ENCODE data around the gene TRIP13. TPM values are rescaled to one million over a fixed set of nuclear protein-coding genes. Genes with fewer than 3 reads are reported as not detected.
A peak's percentile ranks its signal among the peaks of the same experiment; 100 is the strongest.

The TRIP13 gene
- total and polyA plus RNA-seq, 2 experiments from 2014 or later, result 42.5 to 44.8 TPM

DNA sequence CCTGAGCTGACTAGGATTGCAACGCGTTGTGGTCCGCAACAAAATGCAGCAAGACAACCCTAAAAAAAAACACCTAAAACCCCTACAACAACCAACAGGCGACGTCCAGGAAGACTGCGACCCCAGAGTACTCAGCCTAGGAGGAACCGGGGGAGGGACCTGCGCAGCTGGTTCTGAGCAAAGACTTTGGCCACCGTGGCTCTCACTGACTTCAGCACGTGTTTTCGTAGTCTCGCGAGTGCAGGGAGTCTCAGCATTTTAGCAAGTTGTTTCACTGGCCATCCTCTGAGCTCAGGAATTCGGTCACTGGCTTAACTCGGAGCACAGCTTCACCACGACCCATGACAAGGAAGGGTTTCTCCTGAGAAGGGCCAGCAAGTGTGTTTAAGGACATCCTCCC, 33.3 kb upstream of the TRIP13 start:
- H3K27me3 Mint-ChIP-seq (ENCODE audit: insufficient read depth, low read depth, poor library complexity), result peaks cover 12% of the 10 kb centered on the region
- H3K27ac Mint-ChIP-seq, result peak overlapping the region; percentile 29
- H3K9me2 ChIP-seq (ENCODE audit: insufficient read depth), result no peaks in the 10 kb centered on the region

More for the DNA sequence above, 33.3 kb upstream of the TRIP13 start:
- Mint-ChIP-seq H3K9me3 (no peaks in the 10 kb centered on the region; the same call in 2 of the 3 replicates), H3K4me1 (no peaks in the 10 kb centered on the region), H3K36me3 (ENCODE audit: low read depth) (peaks cover 15% of the 10 kb centered on the region), H3K4me3 (no peak overlapping the region)
- no peak for TF ChIP-seq EZH2phosphoT487 (IDR thresholded peaks at IDR 0.05; ENCODE audit: unreplicated experiment)
- no peak for TF ChIP-seq CREB1 (CRISPR knock-in tag; IDR thresholded peaks at IDR 0.05; ENCODE audit: low read depth)
- TF ChIP-seq ZNF331 (CRISPR knock-in tag; IDR thresholded peaks at IDR 0.05; ENCODE audit: low read depth), result no peak
- TF ChIP-seq STAT1 (IDR thresholded peaks at IDR 0.05; ENCODE audit: unreplicated experiment), result no peak
- no peak for TF ChIP-seq EZH2 (IDR thresholded peaks at IDR 0.05; ENCODE audit: low read depth, unreplicated experiment)
- TF ChIP-seq POLR2AphosphoS5 (IDR thresholded peaks at IDR 0.05; ENCODE audit: low read depth), result no peak
- TF ChIP-seq, protein P1, sequence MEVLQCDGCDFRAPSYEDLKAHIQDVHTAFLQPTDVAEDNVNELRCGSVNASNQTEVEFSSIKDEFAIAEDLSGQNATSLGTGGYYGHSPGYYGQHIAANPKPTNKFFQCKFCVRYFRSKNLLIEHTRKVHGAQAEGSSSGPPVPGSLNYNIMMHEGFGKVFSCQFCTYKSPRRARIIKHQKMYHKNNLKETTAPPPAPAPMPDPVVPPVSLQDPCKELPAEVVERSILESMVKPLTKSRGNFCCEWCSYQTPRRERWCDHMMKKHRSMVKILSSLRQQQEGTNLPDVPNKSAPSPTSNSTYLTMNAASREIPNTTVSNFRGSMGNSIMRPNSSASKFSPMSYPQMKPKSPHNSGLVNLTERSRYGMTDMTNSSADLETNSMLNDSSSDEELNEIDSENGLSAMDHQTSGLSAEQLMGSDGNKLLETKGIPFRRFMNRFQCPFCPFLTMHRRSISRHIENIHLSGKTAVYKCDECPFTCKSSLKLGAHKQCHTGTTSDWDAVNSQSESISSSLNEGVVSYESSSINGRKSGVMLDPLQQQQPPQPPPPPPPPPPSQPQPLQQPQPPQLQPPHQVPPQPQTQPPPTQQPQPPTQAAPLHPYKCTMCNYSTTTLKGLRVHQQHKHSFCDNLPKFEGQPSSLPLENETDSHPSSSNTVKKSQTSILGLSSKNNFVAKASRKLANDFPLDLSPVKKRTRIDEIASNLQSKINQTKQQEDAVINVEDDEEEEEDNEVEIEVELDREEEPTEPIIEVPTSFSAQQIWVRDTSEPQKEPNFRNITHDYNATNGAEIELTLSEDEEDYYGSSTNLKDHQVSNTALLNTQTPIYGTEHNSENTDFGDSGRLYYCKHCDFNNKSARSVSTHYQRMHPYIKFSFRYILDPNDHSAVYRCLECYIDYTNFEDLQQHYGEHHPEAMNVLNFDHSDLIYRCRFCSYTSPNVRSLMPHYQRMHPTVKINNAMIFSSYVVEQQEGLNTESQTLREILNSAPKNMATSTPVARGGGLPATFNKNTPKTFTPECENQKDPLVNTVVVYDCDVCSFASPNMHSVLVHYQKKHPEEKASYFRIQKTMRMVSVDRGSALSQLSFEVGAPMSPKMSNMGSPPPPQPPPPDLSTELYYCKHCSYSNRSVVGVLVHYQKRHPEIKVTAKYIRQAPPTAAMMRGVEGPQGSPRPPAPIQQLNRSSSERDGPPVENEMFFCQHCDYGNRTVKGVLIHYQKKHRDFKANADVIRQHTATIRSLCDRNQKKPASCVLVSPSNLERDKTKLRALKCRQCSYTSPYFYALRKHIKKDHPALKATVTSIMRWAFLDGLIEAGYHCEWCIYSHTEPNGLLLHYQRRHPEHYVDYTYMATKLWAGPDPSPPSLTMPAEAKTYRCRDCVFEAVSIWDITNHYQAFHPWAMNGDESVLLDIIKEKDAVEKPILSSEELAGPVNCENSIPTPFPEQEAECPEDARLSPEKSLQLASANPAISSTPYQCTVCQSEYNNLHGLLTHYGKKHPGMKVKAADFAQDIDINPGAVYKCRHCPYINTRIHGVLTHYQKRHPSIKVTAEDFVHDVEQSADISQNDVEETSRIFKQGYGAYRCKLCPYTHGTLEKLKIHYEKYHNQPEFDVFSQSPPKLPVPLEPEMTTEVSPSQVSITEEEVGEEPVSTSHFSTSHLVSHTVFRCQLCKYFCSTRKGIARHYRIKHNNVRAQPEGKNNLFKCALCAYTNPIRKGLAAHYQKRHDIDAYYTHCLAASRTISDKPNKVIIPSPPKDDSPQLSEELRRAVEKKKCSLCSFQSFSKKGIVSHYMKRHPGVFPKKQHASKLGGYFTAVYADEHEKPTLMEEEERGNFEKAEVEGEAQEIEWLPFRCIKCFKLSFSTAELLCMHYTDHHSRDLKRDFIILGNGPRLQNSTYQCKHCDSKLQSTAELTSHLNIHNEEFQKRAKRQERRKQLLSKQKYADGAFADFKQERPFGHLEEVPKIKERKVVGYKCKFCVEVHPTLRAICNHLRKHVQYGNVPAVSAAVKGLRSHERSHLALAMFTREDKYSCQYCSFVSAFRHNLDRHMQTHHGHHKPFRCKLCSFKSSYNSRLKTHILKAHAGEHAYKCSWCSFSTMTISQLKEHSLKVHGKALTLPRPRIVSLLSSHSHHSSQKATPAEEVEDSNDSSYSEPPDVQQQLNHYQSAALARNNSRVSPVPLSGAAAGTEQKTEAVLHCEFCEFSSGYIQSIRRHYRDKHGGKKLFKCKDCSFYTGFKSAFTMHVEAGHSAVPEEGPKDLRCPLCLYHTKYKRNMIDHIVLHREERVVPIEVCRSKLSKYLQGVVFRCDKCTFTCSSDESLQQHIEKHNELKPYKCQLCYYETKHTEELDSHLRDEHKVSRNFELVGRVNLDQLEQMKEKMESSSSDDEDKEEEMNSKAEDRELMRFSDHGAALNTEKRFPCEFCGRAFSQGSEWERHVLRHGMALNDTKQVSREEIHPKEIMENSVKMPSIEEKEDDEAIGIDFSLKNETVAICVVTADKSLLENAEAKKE (CRISPR knock-in tag; IDR thresholded peaks at IDR 0.05), result no peak
- no peak for TF ChIP-seq NANOG (IDR thresholded peaks at IDR 0.05; ENCODE audit: borderline replicate concordance)
- TF ChIP-seq JUNB (IDR thresholded peaks at IDR 0.05; ENCODE audit: unreplicated experiment), result no peak
- TF ChIP-seq CTCF (conservative IDR thresholded peaks at IDR 0.05; ENCODE audit: low read depth in 2 of 2), result no peak
- TF ChIP-seq, protein P2, sequence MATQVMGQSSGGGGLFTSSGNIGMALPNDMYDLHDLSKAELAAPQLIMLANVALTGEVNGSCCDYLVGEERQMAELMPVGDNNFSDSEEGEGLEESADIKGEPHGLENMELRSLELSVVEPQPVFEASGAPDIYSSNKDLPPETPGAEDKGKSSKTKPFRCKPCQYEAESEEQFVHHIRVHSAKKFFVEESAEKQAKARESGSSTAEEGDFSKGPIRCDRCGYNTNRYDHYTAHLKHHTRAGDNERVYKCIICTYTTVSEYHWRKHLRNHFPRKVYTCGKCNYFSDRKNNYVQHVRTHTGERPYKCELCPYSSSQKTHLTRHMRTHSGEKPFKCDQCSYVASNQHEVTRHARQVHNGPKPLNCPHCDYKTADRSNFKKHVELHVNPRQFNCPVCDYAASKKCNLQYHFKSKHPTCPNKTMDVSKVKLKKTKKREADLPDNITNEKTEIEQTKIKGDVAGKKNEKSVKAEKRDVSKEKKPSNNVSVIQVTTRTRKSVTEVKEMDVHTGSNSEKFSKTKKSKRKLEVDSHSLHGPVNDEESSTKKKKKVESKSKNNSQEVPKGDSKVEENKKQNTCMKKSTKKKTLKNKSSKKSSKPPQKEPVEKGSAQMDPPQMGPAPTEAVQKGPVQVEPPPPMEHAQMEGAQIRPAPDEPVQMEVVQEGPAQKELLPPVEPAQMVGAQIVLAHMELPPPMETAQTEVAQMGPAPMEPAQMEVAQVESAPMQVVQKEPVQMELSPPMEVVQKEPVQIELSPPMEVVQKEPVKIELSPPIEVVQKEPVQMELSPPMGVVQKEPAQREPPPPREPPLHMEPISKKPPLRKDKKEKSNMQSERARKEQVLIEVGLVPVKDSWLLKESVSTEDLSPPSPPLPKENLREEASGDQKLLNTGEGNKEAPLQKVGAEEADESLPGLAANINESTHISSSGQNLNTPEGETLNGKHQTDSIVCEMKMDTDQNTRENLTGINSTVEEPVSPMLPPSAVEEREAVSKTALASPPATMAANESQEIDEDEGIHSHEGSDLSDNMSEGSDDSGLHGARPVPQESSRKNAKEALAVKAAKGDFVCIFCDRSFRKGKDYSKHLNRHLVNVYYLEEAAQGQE (IDR thresholded peaks at IDR 0.05; ENCODE audit: unreplicated experiment), result no peak
- TF ChIP-seq ZNF114 (CRISPR knock-in tag; IDR thresholded peaks at IDR 0.05), result no peak
- TF ChIP-seq, protein P3, sequence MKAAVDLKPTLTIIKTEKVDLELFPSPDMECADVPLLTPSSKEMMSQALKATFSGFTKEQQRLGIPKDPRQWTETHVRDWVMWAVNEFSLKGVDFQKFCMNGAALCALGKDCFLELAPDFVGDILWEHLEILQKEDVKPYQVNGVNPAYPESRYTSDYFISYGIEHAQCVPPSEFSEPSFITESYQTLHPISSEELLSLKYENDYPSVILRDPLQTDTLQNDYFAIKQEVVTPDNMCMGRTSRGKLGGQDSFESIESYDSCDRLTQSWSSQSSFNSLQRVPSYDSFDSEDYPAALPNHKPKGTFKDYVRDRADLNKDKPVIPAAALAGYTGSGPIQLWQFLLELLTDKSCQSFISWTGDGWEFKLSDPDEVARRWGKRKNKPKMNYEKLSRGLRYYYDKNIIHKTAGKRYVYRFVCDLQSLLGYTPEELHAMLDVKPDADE (IDR thresholded peaks at IDR 0.05), result no peak
- no peaks in the 10 kb centered on the region for H3K4me1 ChIP-seq (ENCODE audit: insufficient read depth)
- no peaks in the 10 kb centered on the region; the same call in 1 of the 2 replicates for H4K20me1 ChIP-seq (replicated peaks; ENCODE audit: insufficient read depth)
- H3F3A ChIP-seq (replicated peaks; ENCODE audit: low read depth), result no peaks in the 10 kb centered on the region
- H3K27me3 ChIP-seq (ENCODE audit: insufficient read depth), result no peaks in the 10 kb centered on the region
- peaks cover 4% of the 10 kb centered on the region; the same call in 1 of the 2 replicates for H3K36me3 ChIP-seq (ENCODE audit: insufficient read depth)
- H3K4me3 ChIP-seq, result no peak overlapping the region
- H3K27ac ChIP-seq (ENCODE audit: low read depth), result 0 out of 2 replicates have a peak overlapping the region, but pooled peaks have one; percentile 39
- H3K4me2 ChIP-seq, result no peak overlapping the region
- no peak for ATAC-seq
- H2AFZ ChIP-seq, result no peak overlapping the region
- H3K79me2 ChIP-seq (replicated peaks; ENCODE audit: insufficient read depth), result no peaks in the 10 kb centered on the region
- DNase-seq (ENCODE audit: low spot score), result no peak
